ENCODE results near the gene F3. TPM values are rescaled to one million over a fixed set of nuclear protein-coding genes. Genes with fewer than 3 reads are reported as not detected.

Gene F3
- total RNA-seq, 1 donor from 2014 or later, result 0.93 TPM

- Mint-ChIP-seq H3K4me3 (ENCODE audit: unreplicated experiment) (no peak overlapping the region), H3K27me3 (ENCODE audit: unreplicated experiment) (no peaks in the 10 kb centered on the region), H3K27ac (ENCODE audit: unreplicated experiment) (no peak overlapping the region), H3K9me3 (ENCODE audit: unreplicated experiment) (peaks cover 1% of the 10 kb centered on the region), H3K4me1 (ENCODE audit: low read depth, unreplicated experiment) (no peaks in the 10 kb centered on the region), H3K36me3 (ENCODE audit: unreplicated experiment) (peaks cover 5% of the 10 kb centered on the region)
- no peak for DNase-seq
- TF ChIP-seq, protein P1, sequence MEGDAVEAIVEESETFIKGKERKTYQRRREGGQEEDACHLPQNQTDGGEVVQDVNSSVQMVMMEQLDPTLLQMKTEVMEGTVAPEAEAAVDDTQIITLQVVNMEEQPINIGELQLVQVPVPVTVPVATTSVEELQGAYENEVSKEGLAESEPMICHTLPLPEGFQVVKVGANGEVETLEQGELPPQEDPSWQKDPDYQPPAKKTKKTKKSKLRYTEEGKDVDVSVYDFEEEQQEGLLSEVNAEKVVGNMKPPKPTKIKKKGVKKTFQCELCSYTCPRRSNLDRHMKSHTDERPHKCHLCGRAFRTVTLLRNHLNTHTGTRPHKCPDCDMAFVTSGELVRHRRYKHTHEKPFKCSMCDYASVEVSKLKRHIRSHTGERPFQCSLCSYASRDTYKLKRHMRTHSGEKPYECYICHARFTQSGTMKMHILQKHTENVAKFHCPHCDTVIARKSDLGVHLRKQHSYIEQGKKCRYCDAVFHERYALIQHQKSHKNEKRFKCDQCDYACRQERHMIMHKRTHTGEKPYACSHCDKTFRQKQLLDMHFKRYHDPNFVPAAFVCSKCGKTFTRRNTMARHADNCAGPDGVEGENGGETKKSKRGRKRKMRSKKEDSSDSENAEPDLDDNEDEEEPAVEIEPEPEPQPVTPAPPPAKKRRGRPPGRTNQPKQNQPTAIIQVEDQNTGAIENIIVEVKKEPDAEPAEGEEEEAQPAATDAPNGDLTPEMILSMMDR (IDR thresholded peaks at IDR 0.05; ENCODE audit: partially characterized antibody, unreplicated experiment), result no peak
These were observed 9.5 kb downstream of the F3 start for GRCh38 chr1:94532077-94532476.

GRCh38 chr1:94531664-94532063, 9.9 kb downstream of the F3 start:
- H3K4me1 Mint-ChIP-seq (ENCODE audit: low read depth, unreplicated experiment), result no peaks in the 10 kb centered on the region

DNA sequence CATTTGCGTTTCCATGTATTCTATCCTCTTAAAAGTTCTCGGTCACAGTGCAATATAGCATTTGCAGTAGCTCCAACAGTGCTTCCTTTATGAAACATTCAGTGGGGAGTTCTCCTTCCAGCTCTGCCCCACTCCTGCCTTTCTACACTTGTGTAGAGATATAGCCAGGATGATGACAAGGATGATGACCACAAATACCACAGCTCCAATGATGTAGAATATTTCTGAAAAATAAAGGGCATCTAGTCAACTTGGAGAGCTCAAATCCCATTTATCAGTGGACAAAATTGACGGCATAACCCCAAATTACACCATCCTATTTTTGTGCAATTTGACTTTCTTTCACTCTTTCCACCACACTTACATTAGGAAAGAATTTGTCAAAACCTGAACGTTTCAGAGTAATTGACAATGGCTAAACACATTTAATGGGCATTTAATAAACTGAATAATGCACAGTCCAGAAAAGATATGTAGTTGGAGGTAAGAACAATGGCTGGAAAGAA, 11.1 kb downstream of the F3 start:
- H3K27me3 Mint-ChIP-seq (ENCODE audit: unreplicated experiment), result no peaks in the 10 kb centered on the region
- H3K4me1 Mint-ChIP-seq (ENCODE audit: low read depth, unreplicated experiment), result no peaks in the 10 kb centered on the region
- TF ChIP-seq, protein P1 (IDR thresholded peaks at IDR 0.05; ENCODE audit: partially characterized antibody, unreplicated experiment), result no peak
- H3K9me3 Mint-ChIP-seq (ENCODE audit: unreplicated experiment), result peaks cover 1% of the 10 kb centered on the region
- H3K4me3 Mint-ChIP-seq (ENCODE audit: unreplicated experiment), result no peak overlapping the region
- peak overlapping the region; percentile 2 for H3K27ac Mint-ChIP-seq (ENCODE audit: unreplicated experiment)
- peaks cover 5% of the 10 kb centered on the region for H3K36me3 Mint-ChIP-seq (ENCODE audit: unreplicated experiment)
- DNase-seq, result no peak

More at GRCh38 chr1:94531664-94532063, 9.9 kb downstream of the F3 start:
- Mint-ChIP-seq H3K4me3 (ENCODE audit: unreplicated experiment) (no peak overlapping the region), H3K36me3 (ENCODE audit: unreplicated experiment) (peaks cover 5% of the 10 kb centered on the region), H3K9me3 (ENCODE audit: unreplicated experiment) (peaks cover 1% of the 10 kb centered on the region), H3K27me3 (ENCODE audit: unreplicated experiment) (no peaks in the 10 kb centered on the region), H3K27ac (ENCODE audit: unreplicated experiment) (no peak overlapping the region)
- no peak for DNase-seq
- TF ChIP-seq, protein P1 (IDR thresholded peaks at IDR 0.05; ENCODE audit: partially characterized antibody, unreplicated experiment), result no peak

- peaks cover 5% of the 10 kb centered on the region for H3K36me3 Mint-ChIP-seq (ENCODE audit: unreplicated experiment)
- peaks cover 2% of the 10 kb centered on the region for H3K9me3 Mint-ChIP-seq (ENCODE audit: unreplicated experiment)
- no peak for DNase-seq
- H3K27me3 Mint-ChIP-seq (ENCODE audit: unreplicated experiment), result no peaks in the 10 kb centered on the region
- H3K4me1 Mint-ChIP-seq (ENCODE audit: low read depth, unreplicated experiment), result no peaks in the 10 kb centered on the region
- TF ChIP-seq, protein P1 (IDR thresholded peaks at IDR 0.05; ENCODE audit: partially characterized antibody, unreplicated experiment), result no peak
- H3K4me3 Mint-ChIP-seq (ENCODE audit: unreplicated experiment), result no peak overlapping the region
- H3K27ac Mint-ChIP-seq (ENCODE audit: unreplicated experiment), result no peak overlapping the region
These were observed 12.1 kb downstream of the F3 start for GRCh38 chr1:94529416-94529815.

GRCh38 chr1:94528826-94529225, 12.7 kb downstream of the F3 start:
- H3K36me3 Mint-ChIP-seq (ENCODE audit: unreplicated experiment), result peaks cover 5% of the 10 kb centered on the region
- DNase-seq, result no peak
- no peaks in the 10 kb centered on the region for H3K4me1 Mint-ChIP-seq (ENCODE audit: low read depth, unreplicated experiment)
- no peaks in the 10 kb centered on the region for H3K27me3 Mint-ChIP-seq (ENCODE audit: unreplicated experiment)
- peaks cover 6% of the 10 kb centered on the region for H3K9me3 Mint-ChIP-seq (ENCODE audit: unreplicated experiment)
- TF ChIP-seq, protein P1 (IDR thresholded peaks at IDR 0.05; ENCODE audit: partially characterized antibody, unreplicated experiment), result no peak
- H3K27ac Mint-ChIP-seq (ENCODE audit: unreplicated experiment), result no peak overlapping the region
- H3K4me3 Mint-ChIP-seq (ENCODE audit: unreplicated experiment), result no peak overlapping the region

All from glutamatergic neuron (in vitro differentiated cells).